Neural cell (in vitro differentiated cells): ENCODE data around the gene CDHR4.

ENCODE experiments used
- CTCF ChIP-seq: fragments of 450-650 bp; IDR thresholded peaks from 2 replicates; pipeline ENCODE4 v1.5.1; 2014; ENCODE audit warnings: antibody characterized with exemption, mild to moderate bottlenecking, moderate library complexity; ENCODE audit not compliant: poor library complexity, severe bottlenecking
- EZH2 ChIP-seq: fragments of 200-600, 300-800 bp; shearing (Covaris generic), sonication (generic); IDR thresholded peaks from 2 replicates; pipeline ENCODE4 v1.6.1; 2014; ENCODE audit warnings: antibody characterized with exemption, low read length, borderline replicate concordance, mild to moderate bottlenecking; ENCODE audit not compliant: insufficient read depth, poor library complexity, severe bottlenecking
- POLR2AphosphoS5 ChIP-seq: IDR thresholded peaks from 2 replicates; pipeline ENCODE4 v1.6.1; 2012
- RAD21 ChIP-seq: fragments of 450-650 bp; conservative IDR thresholded peaks from 2 replicates; pipeline ENCODE4 v1.6.1; 2014; ENCODE audit warnings: antibody characterized with exemption, mild to moderate bottlenecking, moderate library complexity
- REST ChIP-seq: IDR thresholded peaks from 2 replicates; pipeline ENCODE4 v1.6.1; 2012; ENCODE audit warnings: borderline replicate concordance
- SMC3 ChIP-seq: fragments of 450-650 bp; conservative IDR thresholded peaks from 2 replicates; pipeline ENCODE4 v1.6.1; 2014; ENCODE audit warnings: antibody characterized with exemption, mild to moderate bottlenecking, moderate library complexity; ENCODE audit not compliant: poor library complexity
- TAF1 ChIP-seq: IDR thresholded peaks from 2 replicates; pipeline ENCODE4 v1.6.1; 2012; ENCODE audit warnings: low read depth

GRCh38 chr3:49842843-49843517 is 43.3 kb upstream of the CDHR4 start:
- TF ChIP-seq EZH2 (no peak), CTCF (no peak), SMC3 (no peak), POLR2AphosphoS5 (no peak), REST (no peak), TAF1 (no peak), RAD21 (no peak)
